Lower leg skin (tissue), 3 donors: ENCODE results near the gene ENO2.

Experiments
- CTCF ChIP-seq, 3 donors: fragments of 450-650 bp; IDR thresholded peaks; one replicate each; pipeline ENCODE4 v1.5.1; 2016; ENCODE audit warnings: antibody characterized with exemption in 3 of 3, mild to moderate bottlenecking in 3 of 3, moderate library complexity in 2 of 3
- POLR2A ChIP-seq, 2 donors: fragments of 450-650 bp; IDR thresholded peaks; one replicate each; pipeline ENCODE4 v1.6.1; 2016 to 2017; ENCODE audit warnings: antibody characterized with exemption in 2 of 2, mild to moderate bottlenecking in 1 of 2, moderate library complexity in 1 of 2

GRCh38 chr12:6868211-6869048 is 46.0 kb upstream of the ENO2 start:
- TF ChIP-seq CTCF (IDR thresholded peaks at IDR 0.05): no peak
- no peak for TF ChIP-seq POLR2A (IDR thresholded peaks at IDR 0.05)
